Stimulated activated CD4-positive, alpha-beta T cell treated with anti-CD3 and anti-CD28 coated beads, Interleukin-12 subunit alpha, Interleukin-12 subunit beta, amount 100 ng/mL, for 48 hours (primary cell): ENCODE measurements around the gene THAP11.

ENCODE experiments used
- DNase-seq, 3 donors: peaks; one replicate each; pipeline ENCODE4 v3.0.0-alpha.2; 2020; ENCODE audit warnings: low read depth in 2 of 3, low spot score in 1 of 3

THAP11 gene

DNA sequence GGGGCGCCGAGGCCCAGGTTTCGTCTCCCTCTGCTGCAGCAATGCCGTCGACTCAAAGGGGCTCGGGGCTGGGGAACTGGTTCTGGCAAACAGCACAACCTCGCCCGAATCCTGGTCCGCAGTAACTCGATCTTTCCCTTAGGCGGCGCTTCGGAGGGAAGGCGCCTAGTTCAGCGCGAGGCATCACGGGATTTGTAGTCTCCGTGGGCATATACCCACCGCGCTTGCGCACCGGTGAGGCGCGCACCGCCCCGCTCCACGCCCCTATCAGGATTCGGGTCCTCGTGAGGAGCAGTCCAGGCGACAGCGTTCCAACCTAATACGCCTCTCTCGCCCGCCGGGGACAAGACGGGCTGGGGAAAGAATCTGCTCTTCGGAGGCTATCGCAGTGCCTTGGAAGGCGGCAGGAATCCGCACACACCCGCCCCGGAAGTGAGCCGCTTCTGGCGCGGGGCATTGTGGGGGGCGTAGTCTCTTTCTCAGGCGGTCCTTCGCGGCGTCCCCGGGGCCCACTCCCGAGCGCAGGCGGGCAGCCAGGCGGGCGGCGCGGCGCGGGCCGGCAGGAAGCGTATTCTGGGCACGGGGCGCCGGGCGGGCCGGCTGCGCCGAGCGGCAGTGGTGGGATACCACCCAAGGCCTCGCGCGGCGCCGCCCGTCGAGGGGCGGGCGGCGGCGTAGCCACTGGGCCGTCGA lies at the start of gene THAP11:
Gene THAP11 (plus strand): TSS at position 505 of the 693 bp plus-strand sequence. CDS start 235 bp downstream, outside the sequence.
- peak; percentile 91 to 95 (median 91) for DNase-seq

DNA sequence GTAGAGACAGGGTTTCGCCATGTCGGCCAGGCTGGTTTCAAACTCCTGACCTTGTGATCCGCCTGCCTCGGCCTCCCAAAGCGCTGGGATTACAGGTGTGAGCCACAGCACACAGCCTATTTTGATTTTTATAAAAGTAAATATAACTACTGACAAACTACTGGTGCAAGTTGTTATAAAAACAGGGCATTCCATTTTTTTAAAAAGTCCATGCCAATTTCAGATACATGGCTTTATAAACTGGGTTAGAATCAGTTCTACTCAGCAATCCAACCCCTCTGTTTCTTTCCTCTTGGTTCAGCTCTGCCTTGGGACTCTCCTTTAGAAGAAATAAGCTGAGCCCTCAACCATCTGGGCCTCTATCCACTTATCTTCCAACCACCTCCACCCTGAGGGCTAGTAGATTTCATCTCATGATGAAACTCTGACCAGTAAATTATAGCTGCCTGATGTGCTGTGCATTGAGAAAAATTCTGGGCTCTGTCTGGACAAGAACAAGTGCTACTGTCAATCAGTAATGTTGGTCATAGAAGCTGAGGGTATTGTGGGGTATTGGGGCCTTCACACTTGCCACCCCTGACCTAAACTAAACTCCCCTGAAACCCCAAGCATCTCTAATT lies 45.9 kb upstream of the THAP11 start:
- DNase-seq, result no peak

DNA sequence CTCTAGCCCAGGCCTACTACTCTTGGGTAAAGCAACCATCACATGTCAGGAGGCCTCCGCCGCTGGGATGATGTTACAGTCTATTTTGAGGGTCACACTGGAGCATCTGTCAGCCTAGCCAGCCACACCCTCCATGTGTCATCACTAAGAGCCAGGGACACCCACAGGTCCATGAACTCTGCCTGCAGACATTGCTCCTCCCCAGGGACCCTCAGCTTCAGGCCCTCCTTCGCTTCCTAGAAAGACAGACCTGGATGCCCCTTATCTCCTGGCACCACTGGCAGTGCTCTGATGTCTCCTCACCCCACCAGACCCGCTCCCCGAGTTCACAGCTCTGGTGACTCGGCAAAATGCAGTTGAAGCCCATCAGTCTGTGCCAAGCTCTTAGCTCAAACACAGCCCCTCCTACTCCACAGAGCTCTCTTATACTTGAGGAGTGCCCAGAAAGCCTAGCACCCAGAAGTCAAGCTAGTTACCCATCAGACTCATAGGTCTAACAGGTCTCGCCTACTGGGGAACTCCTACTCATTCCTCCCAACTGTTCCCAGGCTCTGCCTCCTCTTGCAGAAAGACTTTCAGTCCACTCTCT lies 41.7 kb upstream of the THAP11 start:
- DNase-seq, result no peak

DNA sequence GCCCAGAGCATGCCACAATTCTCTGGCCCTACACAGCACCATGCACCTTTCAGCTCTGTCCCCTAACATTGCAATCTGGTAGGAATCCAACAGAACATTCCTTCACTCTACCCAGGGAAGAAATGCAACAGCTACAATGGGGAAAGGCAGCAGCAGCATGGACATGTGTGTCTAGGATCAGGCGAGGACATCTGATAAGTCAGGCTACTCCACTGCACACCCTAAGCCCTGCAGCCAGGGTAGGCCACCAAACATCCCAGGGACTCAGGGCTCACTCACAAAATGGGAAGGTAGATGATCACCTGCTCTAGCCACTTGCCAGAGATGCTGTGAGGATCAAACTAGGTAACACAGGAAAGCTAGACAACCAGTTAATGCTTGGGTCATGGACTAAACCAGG lies 40.9 kb upstream of the THAP11 start:
- no peak for DNase-seq

DNA sequence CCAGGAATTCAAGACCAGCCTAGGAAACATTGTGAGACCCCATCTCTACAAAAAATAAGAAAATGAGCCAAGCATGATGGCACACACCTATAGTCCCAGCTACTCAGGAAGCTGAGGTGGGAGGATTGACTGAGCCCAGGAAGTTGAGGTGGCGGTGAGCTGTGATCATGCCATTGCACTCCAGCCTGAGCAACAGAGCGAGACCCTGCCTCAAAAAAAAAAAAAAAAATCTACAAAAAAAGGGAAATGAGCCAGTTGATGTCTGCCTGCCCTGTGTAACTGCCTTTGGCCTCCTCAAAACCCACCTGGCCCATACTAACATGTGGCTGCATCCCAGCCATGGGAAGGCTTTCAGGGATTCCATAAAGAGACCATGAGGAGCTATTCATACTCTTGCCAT lies 40.2 kb upstream of the THAP11 start:
- DNase-seq, result no peak

DNA sequence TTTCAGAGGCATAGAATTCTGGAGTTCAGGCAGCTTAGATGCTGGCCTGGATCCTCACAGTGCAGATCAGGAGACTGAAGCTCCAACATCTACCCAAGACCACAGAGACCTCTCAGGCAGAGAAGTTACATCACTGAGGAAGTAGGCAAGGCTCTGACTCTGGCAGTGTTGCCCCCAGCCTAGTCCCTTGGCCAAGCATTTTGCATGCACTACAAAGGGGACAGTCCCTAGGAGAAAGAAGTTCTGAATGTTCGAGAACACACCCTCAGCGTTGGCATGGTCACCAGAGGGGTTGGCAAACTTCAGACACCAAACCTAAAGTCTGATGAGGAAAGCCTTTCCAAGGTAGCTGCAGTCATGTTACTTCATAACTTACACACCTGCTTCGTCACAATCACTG lies 38.2 kb upstream of the THAP11 start:
- no peak for DNase-seq

DNA sequence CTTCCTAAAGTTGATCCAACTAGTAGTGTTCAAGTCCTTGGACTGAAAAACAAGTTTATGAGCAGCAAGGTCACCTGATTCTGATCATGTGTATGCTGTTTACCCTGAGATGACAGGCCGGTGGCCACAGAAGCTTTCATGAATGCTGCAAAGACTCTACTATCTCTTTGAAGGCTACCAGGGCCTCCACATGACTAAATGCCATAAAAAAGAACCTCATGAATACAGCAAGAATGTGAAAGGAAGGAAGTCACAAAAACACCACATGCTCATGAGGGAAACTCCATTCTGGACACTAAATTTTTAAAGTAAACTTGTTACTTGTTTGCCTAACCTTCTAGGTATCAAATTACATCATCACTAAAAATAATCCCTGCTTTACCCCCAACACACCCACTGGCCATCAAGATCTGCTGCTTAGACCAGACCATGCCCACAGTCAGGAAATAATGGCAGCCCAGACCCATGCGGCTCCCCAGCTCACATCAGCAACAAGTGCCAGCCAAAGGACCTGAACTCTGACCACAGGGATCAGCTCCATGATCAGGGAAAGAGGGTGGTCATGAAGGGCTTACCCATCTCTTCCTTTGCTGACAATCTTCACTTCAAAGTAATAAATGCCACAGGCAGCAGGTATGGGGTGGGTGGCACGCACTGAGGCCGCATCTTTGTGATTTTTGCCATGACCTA lies 37.1 kb upstream of the THAP11 start:
- no peak for DNase-seq

DNA sequence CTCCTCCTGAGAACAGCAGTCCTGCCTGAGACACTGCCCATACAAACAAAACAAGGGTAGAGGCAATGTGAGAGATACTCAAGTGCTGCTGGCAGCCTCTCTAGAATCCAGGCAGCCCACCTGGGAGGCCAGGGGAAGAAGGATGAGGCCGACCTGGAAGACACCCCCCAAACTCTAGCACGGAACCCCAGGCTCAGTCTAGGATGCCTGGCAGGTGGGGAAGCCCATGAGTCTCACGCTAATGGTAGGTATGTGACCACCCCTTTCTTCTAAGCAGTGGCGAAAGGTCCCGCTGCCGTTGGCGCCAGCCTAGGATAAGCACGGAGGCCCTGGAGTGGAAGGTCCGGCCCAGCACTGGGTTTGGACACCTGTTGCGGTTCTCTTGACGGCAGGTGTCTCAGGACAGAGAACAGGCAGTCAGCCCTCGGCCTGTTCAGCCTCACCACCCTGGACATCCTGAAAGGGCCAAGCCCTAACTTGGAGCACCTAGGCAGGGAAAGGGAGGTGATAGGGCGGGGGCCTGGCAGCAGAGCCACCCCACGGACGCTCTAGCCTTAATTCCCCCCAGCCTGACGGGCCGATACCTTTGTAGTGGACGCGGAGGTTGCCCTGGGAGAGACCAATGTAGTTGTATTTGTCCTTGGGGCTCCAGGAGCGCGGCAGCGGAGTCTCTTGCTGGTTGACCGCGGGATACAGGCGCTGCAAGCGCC lies 36.2 kb upstream of the THAP11 start:
- no peak for DNase-seq

DNA sequence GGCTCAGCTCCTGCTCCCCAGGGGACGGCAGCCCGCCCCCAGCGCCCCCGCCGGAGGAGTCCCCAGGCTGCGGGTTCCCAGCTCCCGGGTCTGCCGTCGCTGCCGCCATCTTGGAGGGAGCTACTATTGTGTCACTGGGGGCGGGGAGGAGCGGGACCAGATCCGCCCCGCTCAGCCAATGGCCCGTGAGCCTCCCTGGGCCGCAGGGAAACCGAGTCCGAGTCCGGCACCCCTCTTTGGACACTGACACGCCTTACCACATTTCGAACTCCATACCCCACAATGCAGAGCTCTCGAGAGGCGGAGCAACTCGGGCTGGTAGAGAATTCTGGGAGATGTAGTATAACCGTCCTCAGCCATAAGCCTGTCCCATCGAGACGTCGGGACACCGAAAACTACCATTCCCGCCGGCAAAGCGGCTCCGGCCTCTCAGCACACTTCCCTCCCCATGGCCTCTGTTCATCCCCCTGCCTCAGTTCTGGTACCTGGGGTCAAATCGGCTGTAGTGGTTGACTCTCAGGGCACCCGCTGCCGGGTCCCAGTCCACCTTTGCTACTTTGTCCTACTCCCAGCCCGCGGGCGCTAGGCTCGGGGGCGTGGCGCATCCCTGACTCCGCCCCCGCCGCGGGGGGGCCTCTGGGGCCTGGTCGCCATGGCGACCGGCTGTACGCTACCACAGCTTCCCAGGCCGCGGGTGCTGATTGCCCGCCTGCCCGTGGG lies 35.5 kb upstream of the THAP11 start, which contains the start of the genes RANBP10 and TSNAXIP1:
Gene RANBP10 (minus strand): TSS at position 133 of the 720 bp plus-strand sequence. CDS start 24 bp downstream, at position 109.
Gene TSNAXIP1 (plus strand): TSS at position 462 of the 720 bp plus-strand sequence. CDS start 261 bp downstream, outside the sequence.
- DNase-seq, result peak; percentile 90 to 95 (median 94)

DNA sequence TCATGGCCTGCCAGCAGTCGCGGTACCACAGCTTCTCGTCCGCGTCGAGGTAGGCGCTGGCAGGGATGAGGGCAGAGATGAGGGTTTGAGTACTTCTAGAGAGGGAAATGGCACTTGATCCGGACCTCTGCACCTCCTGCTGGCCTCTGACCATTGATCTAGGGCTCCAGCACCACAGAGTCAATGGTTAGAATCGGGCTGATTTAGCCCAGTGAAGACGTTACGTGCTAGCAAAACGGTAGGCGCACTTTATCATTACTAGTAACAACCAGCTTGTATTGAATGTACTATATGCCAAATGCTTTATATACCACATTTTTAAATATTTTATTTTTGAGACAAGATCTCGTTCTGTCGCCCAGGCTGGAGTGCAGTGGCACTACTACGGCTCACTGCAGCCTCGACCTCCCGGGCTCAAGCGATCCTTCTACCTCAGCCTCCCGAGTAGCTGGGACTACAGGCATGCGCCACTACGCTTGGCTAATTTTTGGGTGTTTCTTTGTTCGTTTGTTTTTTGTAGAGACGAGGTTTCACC lies 34.9 kb upstream of the THAP11 start:
- no peak for DNase-seq

DNA sequence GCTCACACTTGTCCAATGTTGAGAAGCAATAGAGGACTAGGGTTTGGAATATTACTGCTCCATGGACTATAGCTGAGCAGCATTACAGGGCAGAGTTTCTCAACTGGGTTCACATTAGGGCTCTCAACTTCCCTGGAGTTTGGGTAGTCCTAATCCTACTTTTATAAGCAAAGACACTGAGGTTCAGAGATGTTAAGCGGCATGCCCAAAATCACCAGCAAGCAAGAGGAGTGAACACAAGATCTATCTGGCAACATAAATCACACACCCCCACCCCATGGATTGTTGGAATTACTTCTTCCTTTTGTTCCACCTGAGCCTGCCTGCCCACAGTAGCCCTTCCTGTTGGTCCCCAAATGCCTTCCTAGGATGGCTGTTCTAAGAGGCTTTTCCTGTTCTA lies 30.2 kb upstream of the THAP11 start:
- no peak for DNase-seq

DNA sequence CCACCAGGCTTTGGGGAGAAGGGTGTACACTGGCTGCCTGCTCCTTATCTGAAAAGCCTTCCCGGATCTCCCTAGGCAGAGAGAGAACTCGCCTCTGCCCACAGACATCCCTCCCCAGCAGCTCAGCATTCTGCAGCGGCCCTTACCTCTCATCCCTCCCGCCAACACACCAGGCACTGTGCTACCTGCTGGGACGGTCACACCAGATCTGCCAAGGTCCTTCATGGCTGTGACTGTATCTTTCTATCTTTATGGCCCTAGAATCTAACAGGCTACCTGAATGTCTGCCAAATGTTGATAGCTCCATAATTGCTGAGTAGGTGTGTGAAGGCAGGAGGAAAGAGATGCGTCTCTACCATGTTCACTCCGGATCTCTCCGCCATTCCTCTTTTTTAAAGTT lies 27.6 kb upstream of the THAP11 start:
- DNase-seq, result no peak

DNA sequence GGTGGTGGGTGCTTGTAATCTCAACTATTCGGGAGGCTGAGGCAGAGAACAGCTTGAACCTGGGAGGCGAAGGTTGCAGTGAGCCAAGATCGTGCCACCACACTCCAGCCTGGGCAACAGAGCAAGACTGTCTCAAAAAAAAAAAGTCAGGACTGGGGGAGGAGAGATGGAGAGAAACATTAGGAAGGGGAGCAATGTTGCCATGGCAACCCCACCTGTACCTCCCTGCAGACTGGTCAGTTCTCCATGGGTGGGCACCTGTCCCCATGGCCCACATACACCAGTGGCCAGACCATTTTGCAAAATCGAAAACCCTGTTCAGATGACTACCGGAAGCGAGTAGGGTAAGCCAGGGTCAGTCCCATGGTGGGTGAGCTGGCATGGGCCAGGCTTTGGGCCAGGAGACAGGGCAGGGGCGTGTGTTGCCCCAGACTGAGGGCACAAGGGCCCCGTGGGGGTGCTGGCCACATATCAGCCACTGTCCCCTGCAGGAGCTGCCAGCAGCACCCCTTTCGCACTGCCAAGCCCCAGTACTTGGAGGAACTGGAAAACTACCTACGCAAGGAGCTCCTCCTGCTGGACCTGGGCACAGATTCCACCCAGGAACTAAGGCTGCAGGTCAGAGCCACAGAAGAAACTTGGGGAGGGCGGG lies 21.4 kb upstream of the THAP11 start:
- DNase-seq, result no peak

DNA sequence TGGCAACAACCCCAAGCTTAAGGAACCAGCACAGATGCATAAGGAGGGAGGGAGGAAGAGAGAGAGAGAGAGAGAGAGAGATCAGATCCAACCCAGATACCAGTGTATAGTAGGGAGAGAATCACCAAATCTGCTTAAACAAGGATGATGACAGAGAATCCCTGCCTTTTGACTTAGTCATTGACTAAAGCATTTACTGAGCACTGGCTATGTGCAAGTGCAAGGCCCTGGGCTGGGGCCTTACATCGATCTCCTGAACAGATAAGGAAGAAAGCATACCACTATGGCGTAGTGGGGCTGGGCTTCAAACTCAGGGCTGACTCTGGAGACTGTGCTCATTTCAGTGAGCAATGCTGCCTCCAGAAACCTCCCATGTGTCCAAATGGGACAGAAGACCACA lies 19.6 kb upstream of the THAP11 start:
- no peak for DNase-seq

DNA sequence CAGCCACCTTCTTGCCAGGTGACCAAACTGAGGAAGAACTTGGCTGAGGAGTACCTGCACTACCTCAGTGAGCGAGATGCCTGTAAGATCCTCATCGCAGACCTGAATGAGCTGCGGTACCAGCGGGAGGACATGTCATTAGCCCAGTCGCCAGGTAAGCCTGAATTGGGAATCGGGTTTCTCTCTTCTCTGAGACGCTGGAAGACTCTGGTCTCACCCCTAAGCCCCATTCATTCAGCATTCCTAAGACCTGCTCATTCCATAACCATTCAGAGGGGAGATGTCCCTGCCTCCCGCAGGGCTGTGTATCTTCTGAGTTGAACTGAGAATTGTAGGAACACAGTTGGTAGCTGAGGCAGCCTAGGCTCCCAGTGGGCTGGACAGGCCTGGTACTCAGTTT lies 17.0 kb upstream of the THAP11 start:
- DNase-seq, result no peak

DNA sequence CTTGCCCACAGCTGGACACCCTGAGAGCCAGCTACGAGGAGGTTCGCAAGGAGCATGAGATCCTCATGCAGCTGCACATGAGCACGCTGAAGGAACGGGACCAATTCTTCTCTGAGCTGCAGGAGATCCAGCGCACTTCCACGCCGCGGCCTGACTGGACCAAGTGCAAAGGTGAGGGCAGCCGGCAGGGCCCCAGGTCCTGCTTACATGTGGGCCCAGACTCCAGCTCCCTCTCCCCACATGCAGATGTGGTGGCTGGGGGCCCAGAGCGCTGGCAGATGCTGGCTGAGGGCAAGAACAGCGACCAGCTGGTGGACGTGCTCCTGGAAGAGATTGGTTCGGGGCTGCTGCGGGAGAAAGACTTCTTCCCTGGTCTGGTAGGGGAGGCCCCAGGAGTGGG lies 16.2 kb upstream of the THAP11 start:
- DNase-seq, result no peak

DNA sequence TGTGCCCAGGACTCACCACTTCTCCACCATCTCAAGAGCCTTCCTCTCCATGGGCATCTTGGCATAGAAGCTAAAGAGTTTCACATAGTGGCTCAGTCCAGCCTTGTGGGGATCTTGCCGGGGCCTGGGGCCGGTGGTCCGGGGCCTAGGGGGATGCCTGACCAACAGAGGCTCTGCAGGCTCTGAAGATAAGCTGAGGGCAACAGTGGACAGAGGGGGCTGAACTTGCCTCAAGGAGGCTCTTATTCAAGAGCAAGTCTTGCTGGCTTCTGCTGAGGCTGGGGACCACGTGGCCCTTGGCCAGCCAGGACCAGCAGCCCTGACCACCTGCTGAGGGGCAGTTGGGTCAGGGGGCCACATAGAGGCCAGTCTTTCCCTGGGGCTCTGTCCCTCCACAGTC lies 13.5 kb upstream of the THAP11 start:
- DNase-seq, result no peak

DNA sequence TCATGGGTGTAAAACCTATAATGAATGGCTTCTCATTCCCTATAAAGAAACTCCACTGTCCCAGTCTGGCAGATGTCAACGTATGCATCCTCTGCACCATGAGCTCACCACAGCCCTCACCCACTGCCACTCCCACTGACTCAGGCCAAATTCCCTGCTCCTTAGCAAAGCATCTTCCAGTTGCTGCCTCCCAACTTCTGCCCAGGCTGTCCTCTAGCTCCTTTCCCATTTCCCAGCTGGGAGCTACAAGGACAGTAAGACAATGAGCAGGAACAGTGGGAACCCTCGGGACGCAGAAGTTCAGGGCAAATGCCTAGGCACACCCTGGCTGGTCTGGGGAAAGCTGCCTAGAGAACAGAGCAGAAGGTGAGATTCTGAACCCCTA lies 9.1 kb upstream of the THAP11 start:
- DNase-seq, result no peak

DNA sequence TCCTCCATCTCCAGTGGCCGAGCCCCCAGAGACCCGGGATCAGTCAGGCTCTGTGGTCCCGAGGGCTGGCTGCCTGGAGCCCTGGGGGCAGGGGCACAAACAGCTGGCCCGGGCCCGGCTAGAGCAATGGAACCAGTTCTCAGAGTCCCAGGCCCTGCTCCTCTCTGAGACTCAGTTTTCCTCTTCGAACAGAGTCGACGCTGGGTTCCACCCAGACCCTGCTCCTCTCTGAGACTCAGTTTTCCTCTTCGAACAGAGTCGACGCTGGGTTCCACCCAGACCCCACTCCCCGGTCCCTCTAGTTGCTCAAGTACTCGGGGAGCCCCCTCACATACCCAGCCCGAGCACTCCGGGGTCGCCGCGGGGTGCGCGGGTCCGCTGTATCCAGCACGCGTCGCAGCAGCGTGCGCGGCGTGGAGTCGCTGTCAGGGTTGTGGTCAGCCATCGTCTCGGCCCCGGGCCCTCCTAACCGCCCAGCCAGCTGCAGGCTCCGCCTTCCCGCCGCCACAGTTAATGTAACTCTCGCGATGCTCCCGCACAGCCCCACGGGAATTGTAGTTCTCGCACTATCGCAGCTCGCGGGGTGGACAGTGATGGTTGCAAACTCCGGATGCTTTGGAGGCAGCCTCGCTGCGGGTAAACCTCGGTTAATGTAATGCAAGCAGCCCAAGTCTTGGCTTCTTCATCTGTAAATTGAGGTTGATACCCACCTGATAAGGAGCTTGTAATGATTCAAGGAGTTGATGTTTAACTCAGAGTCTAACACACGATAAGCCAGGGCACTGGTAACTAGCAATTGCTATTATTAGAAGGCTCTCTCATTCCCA lies 8.5 kb upstream of the THAP11 start:
- DNase-seq, result peak; percentile 88 to 95 (median 90)
